HepG2 (cell line): ENCODE measurements around the gene CD177.

Experiments used
- EZH2 ChIP-seq: conservative IDR thresholded peaks from 2 replicates; pipeline ENCODE4 v1.6.1; 2012; ENCODE audit warnings: mild to moderate bottlenecking, low read depth, low read length, moderate library complexity
- HNRNPL ChIP-seq: fragments of 200-400 bp; formaldehyde crosslinking; IDR thresholded peaks from 2 replicates; pipeline ENCODE4 v1.6.1; 2017; ENCODE audit warnings: mild to moderate bottlenecking, low read depth, low read length
- MEIS2 ChIP-seq: sonication (generic); formaldehyde crosslinking; IDR thresholded peaks from 2 replicates; pipeline ENCODE4 v1.9.0; 2021; ENCODE audit warnings: mild to moderate bottlenecking, missing genetic modification reagents
- NR2F2 ChIP-seq: IDR thresholded peaks from 2 replicates; pipeline ENCODE4 v1.6.1; 2012; ENCODE audit warnings: low read depth, inconsistent platforms, borderline replicate concordance
- TBP ChIP-seq: sonication (generic); formaldehyde crosslinking; IDR thresholded peaks from 2 replicates; pipeline ENCODE4 v1.5.0; 2020; ENCODE audit warnings: missing genetic modification reagents
- ZFP1 ChIP-seq: IDR thresholded peaks from 2 replicates; pipeline ENCODE4 v1.6.1; 2016
- ZNF569 ChIP-seq: sonication (generic); formaldehyde crosslinking; IDR thresholded peaks from 2 replicates; pipeline ENCODE4 v1.5.0; 2020; ENCODE audit warnings: mild to moderate bottlenecking, missing genetic modification reagents, moderate library complexity, borderline replicate concordance
- ZNF772 ChIP-seq: sonication (generic); formaldehyde crosslinking; IDR thresholded peaks from 2 replicates; pipeline ENCODE4 v1.5.0; 2020; ENCODE audit warnings: mild to moderate bottlenecking, missing genetic modification reagents
- ZZZ3 ChIP-seq: sonication (generic); formaldehyde crosslinking; IDR thresholded peaks from 2 replicates; pipeline ENCODE4 v1.4.0; 2020; ENCODE audit warnings: missing genetic modification reagents, mild to moderate bottlenecking, borderline replicate concordance

GRCh38 chr19:43310221-43310620 is 43.3 kb upstream of the CD177 start:
- TF ChIP-seq ZNF569 = no peak
- no peak for TF ChIP-seq HNRNPL
- TF ChIP-seq MEIS2 (CRISPR knock-in tag) = no peak
- no peak for TF ChIP-seq ZNF772 (CRISPR knock-in tag)
- TF ChIP-seq EZH2 = no peak
- TF ChIP-seq ZZZ3 (CRISPR knock-in tag) = no peak
- no peak for TF ChIP-seq NR2F2
- no peak for TF ChIP-seq ZFP1 (CRISPR knock-in tag)
- TF ChIP-seq TBP (CRISPR knock-in tag) = no peak
